K562 (cell line): ENCODE measurements around the gene PINK1. TPM values are rescaled to one million over a fixed set of nuclear protein-coding genes. Genes with fewer than 3 reads are reported as not detected.

Experiments
- ATAC-seq: fragments of 200-7000 bp; cut with Tn5 transposase; 3 replicates; pipeline ENCODE4 v1.9.1; 2020; ENCODE audit warnings: moderate library complexity
- BruUV-seq: library from RNA; stranded (reverse); fragments of 400-500 nt; replicated peaks from 2 replicates; lab custom pipeline; 2021; lab: Mats Ljungman, UMichigan
- CTCF ChIA-PET: fragments of 300-600 bp; formaldehyde crosslinking; extraction: SDS; loops from one replicate; lab custom pipeline; 2021; ENCODE audit warnings: low intra/inter-chr PET ratio; lab: Yijun Ruan, JAX
- POLR2A ChIA-PET: fragments of 300-600, 350-650 bp; sonication (Branson Sonifier 250); formaldehyde crosslinking; extraction: SDS; loops from one replicate; lab custom pipeline; 2021; ENCODE audit warnings: antibody characterized with exemption, inconsistent platforms; lab: Yijun Ruan, JAX
- DNase-seq, 4 experiments: peaks; one replicate each; pipeline versions ENCODE4 v3.0.0 to v3.0.0-alpha.2; 2011 to 2018; ENCODE audit warnings: low spot score in 3 of 4, mixed read lengths in 3 of 4; ENCODE audit errors: extremely low read depth in 1 of 4
- FAIRE-seq: peaks from 2 replicates; lab custom pipeline; 2011; peaks lifted over from hg19 to GRCh38; lab: Jason Lieb, UNC
- H2AFZ ChIP-seq: 2 replicates; pipeline ENCODE4 v1.6.0; 2011; ENCODE audit warnings: low read depth, low read length, control low read depth, inconsistent platforms
- H3K27ac ChIP-seq: fragments of 200-600 bp; 3 replicates; pipeline ENCODE4 v1.8.0; 2011; ENCODE audit warnings: low read depth, mild to moderate bottlenecking, control low read depth, inconsistent platforms, low read length, moderate library complexity, mixed read lengths; ENCODE audit errors: extremely low read depth
- H3K27me3 ChIP-seq, 2 experiments: fragments of 300-600 bp in 1 of 2; 2 replicates in 1 of 2; 3 replicates in 1 of 2; pipeline versions ENCODE4 v1.6.0 to v1.8.0; 2011; ENCODE audit warnings: inconsistent platforms in 2 of 2, low read length in 2 of 2, mild to moderate bottlenecking in 1 of 2, mixed read lengths in 1 of 2, moderate library complexity in 1 of 2; ENCODE audit not compliant: control insufficient read depth in 2 of 2, insufficient read depth in 2 of 2
- H3K36me3 ChIP-seq: fragments of 300-600 bp; 3 replicates; pipeline ENCODE4 v1.8.0; 2011; ENCODE audit warnings: mild to moderate bottlenecking, low read length, inconsistent platforms; ENCODE audit not compliant: control insufficient read depth, insufficient read depth
- H3K4me1 ChIP-seq, 2 experiments: fragments of 200-600 bp in 1 of 2; replicated peaks in 1 of 2; 2 replicates in 1 of 2; 3 replicates in 1 of 2; pipeline versions ENCODE4 v1.5.1 to v1.8.0; 2011; ENCODE audit warnings: inconsistent platforms in 2 of 2, low read length in 2 of 2, mild to moderate bottlenecking in 1 of 2, mixed read lengths in 1 of 2, moderate library complexity in 1 of 2; ENCODE audit not compliant: control insufficient read depth in 2 of 2, insufficient read depth in 2 of 2
- H3K4me2 ChIP-seq: 2 replicates; pipeline ENCODE4 v1.6.1; 2011; ENCODE audit warnings: low read length, control low read depth, inconsistent platforms, mixed read lengths; ENCODE audit not compliant: insufficient read depth
- H3K4me3 ChIP-seq: fragments of 200-600 bp; sonication (generic), shearing (Covaris generic); 2 replicates; pipeline ENCODE4 v1.5.1; 2016; ENCODE audit warnings: control low read depth, inconsistent platforms
- H3K79me2 ChIP-seq: fragments of 200-600 bp; 3 replicates; pipeline ENCODE4 v1.8.0; 2011; ENCODE audit warnings: low read length, inconsistent platforms; ENCODE audit not compliant: control insufficient read depth, insufficient read depth
- H3K9ac ChIP-seq, 2 experiments: 2 replicates each; pipeline versions ENCODE4 v1.6.0 to v1.6.1; 2011; ENCODE audit warnings: low read depth in 2 of 2, low read length in 2 of 2, control low read depth in 1 of 2, inconsistent platforms in 1 of 2, mild to moderate bottlenecking in 1 of 2, mixed read lengths in 1 of 2; ENCODE audit not compliant: insufficient read depth in 1 of 2
- H3K9me1 ChIP-seq: one replicate; pipeline ENCODE4 v1.6.0; 2011; ENCODE audit warnings: inconsistent platforms, mild to moderate bottlenecking, low read length, moderate library complexity; ENCODE audit not compliant: control insufficient read depth, insufficient read depth
- H3K9me3 ChIP-seq: replicated peaks from 2 replicates; pipeline ENCODE4 v1.5.1; 2011; ENCODE audit warnings: low read depth, low read length, inconsistent platforms; ENCODE audit not compliant: control insufficient read depth, insufficient read depth
- H4K20me1 ChIP-seq: replicated peaks from 2 replicates; pipeline ENCODE4 v1.6.1; 2011; ENCODE audit warnings: low read length, inconsistent platforms, mixed read lengths; ENCODE audit not compliant: control insufficient read depth, insufficient read depth
- BCOR ChIP-seq: fragments of 450-650 bp; IDR thresholded peaks from 2 replicates; pipeline ENCODE4 v1.6.1; 2016
- CTCF ChIP-seq, 3 experiments: IDR thresholded peaks in 2 of 3; conservative IDR thresholded peaks in 1 of 3; 2 replicates each; pipeline ENCODE4 v1.5.1; 2011 to 2012; ENCODE audit warnings: low read length in 3 of 3, mild to moderate bottlenecking in 3 of 3, control low read depth in 2 of 3, improper control_type of control experiment in 1 of 3, inconsistent platforms in 1 of 3, low read depth in 1 of 3, mixed read lengths in 1 of 3, moderate library complexity in 1 of 3; ENCODE audit not compliant: insufficient read depth in 2 of 3
- CTCFL ChIP-seq: IDR thresholded peaks from 2 replicates; pipeline ENCODE4 v1.6.1; 2011; ENCODE audit warnings: borderline replicate concordance, low read depth, mild to moderate bottlenecking, moderate library complexity, low read length; ENCODE audit not compliant: insufficient read depth, poor library complexity, severe bottlenecking
- CUX1 ChIP-seq: fragments of 200-800 bp; sonication (Bioruptor generic); IDR thresholded peaks from 2 replicates; pipeline ENCODE4 v1.6.1; 2016; ENCODE audit warnings: missing genetic modification characterization, missing compliant biosample characterization
- E2F8 ChIP-seq: fragments of 450-650 bp; IDR thresholded peaks from 2 replicates; pipeline ENCODE4 v1.7.1; 2018; ENCODE audit warnings: mild to moderate bottlenecking, low read depth; ENCODE audit not compliant: partially characterized antibody
- ESRRA ChIP-seq: fragments of 450-650 bp; IDR thresholded peaks from 2 replicates; pipeline ENCODE4 v1.6.1; 2014; ENCODE audit warnings: low read depth, mild to moderate bottlenecking, moderate library complexity, borderline replicate concordance
- RAD21 ChIP-seq, 2 experiments: fragments of 250-450 bp in 1 of 2; fragments of 450-650 bp in 1 of 2; sonication (Bioruptor Pico) in 1 of 2; formaldehyde crosslinking in 1 of 2; IDR thresholded peaks in 1 of 2; conservative IDR thresholded peaks in 1 of 2; 2 replicates each; pipeline versions ENCODE4 v1.4.0 to v1.8.0; 2020 to 2022; ENCODE audit warnings: mild to moderate bottlenecking in 2 of 2, moderate library complexity in 1 of 2
- RBM25 ChIP-seq: fragments of 200-400 bp; formaldehyde crosslinking; IDR thresholded peaks from 2 replicates; pipeline ENCODE4 v1.6.1; 2018; ENCODE audit warnings: low read length, low read depth, moderate library complexity; ENCODE audit not compliant: severe bottlenecking
- WGBS: fragments of 100-300 bp; shearing (Covaris generic); methylation state at CpG from one replicate; pipeline ENCODE4 v1.1.6; 2016; ENCODE audit warnings: low coverage, mixed read lengths; ENCODE audit not compliant: insufficient coverage; ENCODE audit errors: missing lambda C conversion rate; 5-methylcytosine and 5-hydroxymethylcytosine counted together
- in situ Hi-C: fragments of 300-500 bp; cut with MboI; formaldehyde crosslinking; loops from 4 replicates; pipeline ENCODE4 v1.15.0; 2018; ENCODE audit warnings: inconsistent platforms, mixed read lengths
- intact Hi-C: fragments of 100-400 bp; cut with micrococcal nuclease; formaldehyde crosslinking; loops from 2 replicates; pipeline ENCODE4 v1.14.2; 2022
- polyA plus RNA-seq, 8 experiments: library from polyadenylated mRNA; depleted of rRNA in 4 of 8; stranded (reverse) in 5 of 8; unstranded in 3 of 8; fragments of >200 nt; fragmentation: Nextera tagmentation in 2 of 8; fragmentation: Illumina TruSeq in 1 of 8; extraction: Ambion mirVana in 2 of 8; extraction: Trizol in 1 of 8; gene quantifications; 2 replicates each; pipeline versions ENCODE4 v1.2.1 to v1.2.3, GENCODE V29; 2011 to 2014; ENCODE audit warnings: inconsistent platforms in 1 of 8, missing spikeins in 1 of 8
- total RNA-seq, 7 experiments: library from RNA; depleted of rRNA in 6 of 7; stranded (reverse); fragments of >200 nt in 6 of 7; fragmentation: Illumina TruSeq in 2 of 7; extraction: Trizol in 2 of 7; gene quantifications; 2 replicates each; pipeline versions ENCODE4 v1.2.1 to v1.2.3, GENCODE V29; 2011 to 2021; ENCODE audit warnings: low replicate concordance in 1 of 7

PINK1 gene
- total and polyA plus RNA-seq, 9 of the 15 experiments (the other 6 are each of a cell fraction or from before 2014, with no cell fraction given), result 1.5 to 11.3 (median 6.8) TPM

GRCh38 chr1:20663365-20663764 lies 30.1 kb downstream of the PINK1 start:
- Histone ChIP-seq H3K9me3 (no peaks in the 10 kb centered on the region), H3K4me3 (no peak overlapping the region), H3K79me2 (peaks cover 34% of the 10 kb centered on the region), H3K9me1 (no peaks in the 10 kb centered on the region), H3K27me3 (no peaks in the 10 kb centered on the region), H3K4me1 (peaks cover 15 to 26% of the 10 kb centered on the region in 2 experiments; a peak in 3 of 5 replicates), H3K36me3 (peaks cover 19% of the 10 kb centered on the region), H3K27ac (no peak overlapping the region), H2AFZ (0 out of 2 replicates have a peak overlapping the region, but pooled peaks have one; percentile 29), H4K20me1 (no peaks in the 10 kb centered on the region; the same call in 1 of the 2 replicates), H3K9ac (no peak overlapping the region; a peak in 1 of 4 replicates), H3K4me2 (no peak overlapping the region)
- BruUV-seq, result no TSS peak
- POLR2A ChIA-PET, result interaction anchor here (0.5 to 1.0 kb wide), 3 partner anchors 14 to 746 kb away, joined by 3 to 4 read pairs (median 3); no protein-coding TSS in a partner anchor
- intact Hi-C loops, result no loop called here
- no peak for ATAC-seq
- CTCF ChIA-PET, result interaction anchor here (1.1 kb wide), 1 partner anchor 143 kb away, joined by 3 read pairs; no protein-coding TSS in a partner anchor
- WGBS, result 18% methylated on average over 1 of the region's 1 CpG
- DNase-seq, result peak in 1 of 4 experiments; percentile 41
- FAIRE-seq, result no peak
- in situ Hi-C loops, result no loop called here
- TF ChIP-seq BCOR (peak; percentile 51; the same call in 1 of the 2 replicates), CUX1 (no peak), ESRRA (peak; percentile 84), CTCFL (peak; percentile 72), RBM25 (peak; percentile 87), CTCF (IDR thresholded peaks at IDR 0.05 in 2 of 3, conservative IDR thresholded peaks at IDR 0.05 in 1 of 3; ENCODE audit: insufficient read depth in 2 of 3, low read depth in 1 of 3, low read length in 3 of 3) (peak; percentile 50 to 52 (median 51)), E2F8 (no peak), RAD21 (CRISPR knock-in tag; conservative IDR thresholded peaks at IDR 0.05 in 1 of 2, IDR thresholded peaks at IDR 0.05 in 1 of 2) (peak in 1 of 2 experiments; percentile 58; a peak in 2 of 4 replicates)
